ENCODE results near the gene GPR39. TPM values are rescaled to one million over a fixed set of nuclear protein-coding genes. Genes with fewer than 3 reads are reported as not detected.

Gene GPR39
- total RNA-seq, 1 experiment from 2014 or later = 34.8 TPM

DNA sequence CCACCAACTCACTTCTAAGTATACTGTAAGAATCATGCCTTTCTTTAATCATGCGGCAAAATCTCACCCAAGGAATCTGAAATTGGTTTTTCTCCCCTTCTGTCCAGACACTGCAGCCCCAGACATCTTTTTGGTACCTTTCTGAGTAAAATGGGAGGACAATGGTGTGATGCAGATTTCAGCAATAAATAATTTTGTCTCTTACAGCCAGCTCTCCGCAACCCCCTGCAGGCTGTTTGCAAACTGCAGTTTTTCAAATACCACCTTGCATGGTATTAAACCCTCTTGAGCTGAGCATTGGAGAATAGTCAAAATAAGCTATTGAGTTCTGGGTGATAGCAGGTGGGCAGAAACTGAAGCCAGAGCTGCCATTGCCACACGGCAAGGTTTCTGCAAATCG is 32.2 kb downstream of the GPR39 start:
- H3F3A ChIP-seq (ENCODE audit: low read length, unreplicated experiment) = no peaks in the 10 kb centered on the region
- H2AFZ ChIP-seq (ENCODE audit: low read length) = no peak overlapping the region
- H4K20me1 ChIP-seq (ENCODE audit: low read length) = no peaks in the 10 kb centered on the region
- H3K4me1 ChIP-seq (ENCODE audit: insufficient read depth, low read length) = peaks cover 8% of the 10 kb centered on the region; the same call in 1 of the 2 replicates
- H3K4me3 ChIP-seq (ENCODE audit: low read length) = no peak overlapping the region
- no peaks in the 10 kb centered on the region for H3K9me3 ChIP-seq (ENCODE audit: low read length)
- no peak overlapping the region for H3K4me2 ChIP-seq (ENCODE audit: low read length)
- H3K9ac ChIP-seq (ENCODE audit: low read length) = no peak overlapping the region
- DNase-seq (peak; percentile 66), ATAC-seq (peak; percentile 72)
- BruUV-seq (replicated peaks) = no TSS peak
- no peak for TF ChIP-seq EZH2phosphoT487 (IDR thresholded peaks at IDR 0.05; ENCODE audit: borderline replicate concordance, low read length)
- TF ChIP-seq, protein P1, sequence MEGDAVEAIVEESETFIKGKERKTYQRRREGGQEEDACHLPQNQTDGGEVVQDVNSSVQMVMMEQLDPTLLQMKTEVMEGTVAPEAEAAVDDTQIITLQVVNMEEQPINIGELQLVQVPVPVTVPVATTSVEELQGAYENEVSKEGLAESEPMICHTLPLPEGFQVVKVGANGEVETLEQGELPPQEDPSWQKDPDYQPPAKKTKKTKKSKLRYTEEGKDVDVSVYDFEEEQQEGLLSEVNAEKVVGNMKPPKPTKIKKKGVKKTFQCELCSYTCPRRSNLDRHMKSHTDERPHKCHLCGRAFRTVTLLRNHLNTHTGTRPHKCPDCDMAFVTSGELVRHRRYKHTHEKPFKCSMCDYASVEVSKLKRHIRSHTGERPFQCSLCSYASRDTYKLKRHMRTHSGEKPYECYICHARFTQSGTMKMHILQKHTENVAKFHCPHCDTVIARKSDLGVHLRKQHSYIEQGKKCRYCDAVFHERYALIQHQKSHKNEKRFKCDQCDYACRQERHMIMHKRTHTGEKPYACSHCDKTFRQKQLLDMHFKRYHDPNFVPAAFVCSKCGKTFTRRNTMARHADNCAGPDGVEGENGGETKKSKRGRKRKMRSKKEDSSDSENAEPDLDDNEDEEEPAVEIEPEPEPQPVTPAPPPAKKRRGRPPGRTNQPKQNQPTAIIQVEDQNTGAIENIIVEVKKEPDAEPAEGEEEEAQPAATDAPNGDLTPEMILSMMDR (conservative IDR thresholded peaks at IDR 0.05; ENCODE audit: low read depth, low read length) = peak; percentile 89
- intact Hi-C loops (cut with micrococcal nuclease) = loop anchor here (1.0 kb wide), 2 partner anchors 30 to 48 kb away; no protein-coding TSS in a partner anchor
- H3K27me3 ChIP-seq (ENCODE audit: low read length) = no peaks in the 10 kb centered on the region
- no peaks in the 10 kb centered on the region for H3K9me2 ChIP-seq (replicated peaks; ENCODE audit: low read length)
- H3K27ac ChIP-seq (ENCODE audit: low read length) = no peak overlapping the region
- H3K79me2 ChIP-seq (ENCODE audit: low read length) = peaks cover 72% of the 10 kb centered on the region
- peaks cover 23% of the 10 kb centered on the region for H3K36me3 ChIP-seq (ENCODE audit: low read depth, low read length)
- POLR2A ChIA-PET (ENCODE audit: unreplicated experiment) = interaction anchor here (1.0 kb wide), 1 partner anchor 33 kb away, joined by 3 read pairs; the partner anchor contains the start of gene GPR39
- CTCF ChIA-PET = interaction anchor here (0.6 to 1.1 kb wide), 5 partner anchors 11 to 100 kb away, joined by 3 to 12 read pairs (median 3); no protein-coding TSS in a partner anchor

DNA sequence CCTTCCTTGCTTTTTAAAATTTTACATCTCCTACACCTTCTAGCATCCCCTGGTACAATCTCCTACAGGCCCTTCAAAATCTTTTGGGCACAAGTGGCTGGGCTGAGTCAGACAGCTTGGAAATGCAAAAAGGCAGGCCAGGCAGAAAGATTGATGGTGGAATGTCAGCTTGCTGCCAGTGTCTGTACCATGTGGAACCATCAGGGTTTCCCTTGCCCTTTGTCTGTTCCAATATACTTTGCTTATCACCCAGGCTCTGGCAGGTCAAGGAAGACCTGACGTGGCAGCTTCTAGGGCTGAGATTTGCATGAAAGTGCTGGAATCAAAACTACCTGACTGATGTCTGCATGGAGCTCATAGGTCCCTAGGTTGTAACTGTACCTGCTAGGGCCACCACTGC is 33.3 kb downstream of the GPR39 start:
- no peak for ATAC-seq
- POLR2A ChIA-PET (ENCODE audit: unreplicated experiment) = no interaction called here
- no TSS peak for BruUV-seq (replicated peaks)
- H3K36me3 ChIP-seq (ENCODE audit: low read depth, low read length) = peaks cover 23% of the 10 kb centered on the region
- no peaks in the 10 kb centered on the region for H3F3A ChIP-seq (ENCODE audit: low read length, unreplicated experiment)
- H3K4me2 ChIP-seq (ENCODE audit: low read length) = no peak overlapping the region
- no peaks in the 10 kb centered on the region for H3K9me2 ChIP-seq (replicated peaks; ENCODE audit: low read length)
- no peak overlapping the region for H3K27ac ChIP-seq (ENCODE audit: low read length)
- H4K20me1 ChIP-seq (ENCODE audit: low read length) = no peaks in the 10 kb centered on the region
- peaks cover 2% of the 10 kb centered on the region; the same call in 1 of the 2 replicates for H3K4me1 ChIP-seq (ENCODE audit: insufficient read depth, low read length)
- H3K27me3 ChIP-seq (ENCODE audit: low read length) = no peaks in the 10 kb centered on the region
- CTCF ChIA-PET = no interaction called here
- H3K9ac ChIP-seq (ENCODE audit: low read length) = no peak overlapping the region
- no peak for DNase-seq
- H3K9me3 ChIP-seq (ENCODE audit: low read length) = no peaks in the 10 kb centered on the region
- no peak for TF ChIP-seq EZH2phosphoT487 (IDR thresholded peaks at IDR 0.05; ENCODE audit: borderline replicate concordance, low read length)
- no peak for TF ChIP-seq EZH2 (IDR thresholded peaks at IDR 0.05; ENCODE audit: low read length, unreplicated experiment)
- TF ChIP-seq, protein P1 (conservative IDR thresholded peaks at IDR 0.05; ENCODE audit: low read depth, low read length) = no peak
- peaks cover 63% of the 10 kb centered on the region for H3K79me2 ChIP-seq (ENCODE audit: low read length)
- intact Hi-C loops (cut with micrococcal nuclease) = loop anchor here (1.0 kb wide), 1 partner anchor 50 kb away; no protein-coding TSS in a partner anchor
- no peak overlapping the region for H3K4me3 ChIP-seq (ENCODE audit: low read length)
- no peak overlapping the region for H2AFZ ChIP-seq (ENCODE audit: low read length)

- H3K4me2 ChIP-seq (ENCODE audit: low read length) = no peak overlapping the region
- no peaks in the 10 kb centered on the region for H3F3A ChIP-seq (ENCODE audit: low read length, unreplicated experiment)
- ChIA-PET POLR2A (ENCODE audit: unreplicated experiment) (no interaction called here), CTCF (no interaction called here)
- H3K79me2 ChIP-seq (ENCODE audit: low read length) = peaks cover 51% of the 10 kb centered on the region
- H3K4me3 ChIP-seq (ENCODE audit: low read length) = no peak overlapping the region
- no peaks in the 10 kb centered on the region for H3K27me3 ChIP-seq (ENCODE audit: low read length)
- intact Hi-C loops (cut with micrococcal nuclease) = no loop called here
- H3K36me3 ChIP-seq (ENCODE audit: low read depth, low read length) = peaks cover 52% of the 10 kb centered on the region
- no peaks in the 10 kb centered on the region for H3K9me2 ChIP-seq (replicated peaks; ENCODE audit: low read length)
- H3K9me3 ChIP-seq (ENCODE audit: low read length) = peaks cover 11% of the 10 kb centered on the region
- no TSS peak for BruUV-seq (replicated peaks)
- H3K9ac ChIP-seq (ENCODE audit: low read length) = no peak overlapping the region
- H3K27ac ChIP-seq (ENCODE audit: low read length) = no peak overlapping the region
- H3K4me1 ChIP-seq (ENCODE audit: insufficient read depth, low read length) = no peaks in the 10 kb centered on the region
- TF ChIP-seq, protein P1 (conservative IDR thresholded peaks at IDR 0.05; ENCODE audit: low read depth, low read length) = no peak
- TF ChIP-seq EZH2phosphoT487 (IDR thresholded peaks at IDR 0.05; ENCODE audit: borderline replicate concordance, low read length) (no peak), EZH2 (IDR thresholded peaks at IDR 0.05; ENCODE audit: low read length, unreplicated experiment) (no peak)
- DNase-seq (no peak), ATAC-seq (no peak)
- H2AFZ ChIP-seq (ENCODE audit: low read length) = no peak overlapping the region
- H4K20me1 ChIP-seq (ENCODE audit: low read length) = no peaks in the 10 kb centered on the region
These were observed 44.2 kb downstream of the GPR39 start for GRCh38 chr2:132460781-132461180.

Measured in PC-3 (cell line).